HPDE6-E6E7 (cell line): ENCODE data around the gene ZNF692.
"Not testable (repeated sequence)": the region's sequence is repeated elsewhere in the genome, so short reads cannot be mapped to it uniquely, and the experiment has no call there.

Experiments
- DNase-seq: peaks from one replicate; pipeline ENCODE4 v3.0.0; 2011; ENCODE audit warnings: missing footprints; ENCODE audit errors: extremely low spot score

Gene ZNF692

DNA sequence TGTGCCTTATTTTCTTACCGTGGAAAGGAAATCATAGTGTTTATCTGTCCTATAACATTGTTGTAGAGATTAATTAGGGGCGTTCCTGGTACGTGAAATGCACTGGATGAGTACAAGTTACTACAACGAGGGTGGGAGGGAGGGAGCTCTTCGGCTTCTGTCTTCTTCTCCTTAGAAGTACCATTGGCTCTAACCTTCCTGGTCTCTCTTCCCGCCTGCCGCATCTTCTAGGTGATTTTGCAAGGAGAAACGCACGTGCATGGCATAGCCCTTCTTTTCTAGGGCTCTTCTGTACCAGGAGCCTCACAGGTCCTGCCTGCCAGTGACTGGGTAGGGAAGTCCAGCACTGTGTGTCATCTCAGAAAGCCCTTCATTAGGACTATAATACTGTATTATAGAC is 50.0 kb downstream of the ZNF692 start:
- DNase-seq, result no peak

- DNase-seq, result no peak
Observed at GRCh38 chr1:248807067-248807737, 51.7 kb downstream of the ZNF692 start.

DNA sequence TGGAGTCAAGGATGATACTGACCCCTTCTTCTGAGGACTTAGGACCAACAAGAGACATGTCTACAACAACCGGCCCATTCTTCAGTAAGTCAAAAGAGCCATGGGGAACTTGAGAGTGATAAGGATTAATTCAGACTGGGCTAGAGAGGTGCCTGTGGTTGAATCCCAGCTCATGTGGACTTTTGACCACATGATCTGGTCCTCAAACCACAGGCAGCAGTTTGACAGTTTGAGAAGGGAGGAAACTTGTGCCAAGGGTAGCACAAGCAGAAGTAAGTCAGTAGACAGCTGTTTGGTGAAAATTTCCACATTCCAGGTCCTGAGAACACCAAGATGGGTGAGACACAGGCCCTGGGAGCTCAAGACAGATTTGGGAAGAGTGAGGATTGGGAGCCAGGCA is 53.0 kb downstream of the ZNF692 start:
- DNase-seq, result no peak

- no peak for DNase-seq
Observed at GRCh38 chr1:248804771-248805681, 53.9 kb downstream of the ZNF692 start.

DNA sequence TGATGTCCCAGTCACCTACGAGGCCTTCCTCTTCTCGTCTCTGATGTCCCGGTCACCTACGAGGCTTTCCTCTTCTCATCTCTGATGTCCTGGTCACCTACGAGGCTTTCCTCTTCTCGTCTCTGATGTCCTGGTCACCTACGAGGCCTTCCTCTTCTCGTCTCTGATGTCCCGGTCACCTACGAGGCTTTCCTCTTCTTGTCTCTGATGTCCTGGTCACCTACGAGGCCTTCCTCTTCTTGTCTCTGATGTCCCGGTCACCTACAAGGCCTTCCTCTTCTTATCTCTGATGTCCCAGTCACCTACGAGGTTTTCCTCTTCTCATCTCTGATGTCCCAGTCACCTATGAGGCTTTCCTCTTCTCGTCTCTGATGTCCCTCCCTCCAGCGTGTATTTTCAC is 55.4 kb downstream of the ZNF692 start:
- not testable (repeated sequence) for DNase-seq

DNA sequence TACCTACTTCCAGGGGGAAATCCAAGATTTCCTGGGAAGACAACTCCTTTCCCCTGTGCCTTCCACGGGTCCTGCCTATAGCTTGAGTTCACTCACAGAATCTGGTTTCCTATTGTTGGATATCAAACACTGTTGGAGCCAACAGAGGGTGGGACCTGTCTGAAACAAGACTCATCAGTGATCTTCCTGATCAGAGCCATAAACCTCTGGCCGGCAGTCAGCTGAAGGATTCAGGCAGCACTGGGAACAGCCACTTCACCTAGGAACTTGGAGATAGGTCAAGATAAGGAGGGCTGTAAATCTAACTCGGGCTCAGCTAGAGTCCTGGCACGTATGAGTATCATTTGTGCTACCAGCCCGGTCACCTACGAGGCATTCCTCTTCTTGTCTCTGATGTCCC is 56.4 kb downstream of the ZNF692 start:
- DNase-seq, result no peak

GRCh38 chr1:248800459-248800858 is 58.4 kb downstream of the ZNF692 start:
- no peak for DNase-seq
